AG10803 (cell line): ENCODE results near the gene TEX19.
"Not testable (repeated sequence)": the region's sequence is repeated elsewhere in the genome, so short reads cannot be mapped to it uniquely, and the experiment has no call there.

Experiments
- DNase-seq: peaks from one replicate; pipeline ENCODE4 v3.0.0; 2010; ENCODE audit warnings: low read depth
- H3K4me3 ChIP-seq: 2 replicates; pipeline ENCODE4 v1.5.1; 2011; ENCODE audit warnings: mild to moderate bottlenecking, low read length, control low read depth
- TF ChIP-seq, protein P1 (sequence below): conservative IDR thresholded peaks from 2 replicates; pipeline ENCODE4 v1.5.1; 2011; ENCODE audit warnings: mild to moderate bottlenecking, low read length, control low read depth, inconsistent platforms

Gene TEX19

DNA sequence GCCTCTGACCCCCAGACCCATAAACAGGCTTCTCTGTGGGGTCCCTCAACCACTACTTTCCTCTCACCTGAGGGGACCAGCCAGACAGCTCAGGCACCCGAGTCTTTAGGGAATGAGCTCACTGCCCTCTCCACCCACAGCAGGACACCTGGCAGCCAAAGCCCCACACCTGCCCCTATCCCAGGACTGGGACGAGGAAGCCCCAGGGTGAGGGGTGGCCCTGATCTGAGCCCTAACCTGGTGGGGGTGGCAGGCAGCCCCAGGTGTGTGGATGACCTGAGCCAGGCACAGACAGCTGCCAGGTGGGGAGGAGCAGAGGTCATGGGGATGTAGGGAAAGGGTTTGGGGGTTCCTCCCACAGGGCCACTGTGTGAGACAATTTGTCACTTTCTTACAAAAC is 1.7 kb upstream of the TEX19 start:
- TF ChIP-seq, protein P1, sequence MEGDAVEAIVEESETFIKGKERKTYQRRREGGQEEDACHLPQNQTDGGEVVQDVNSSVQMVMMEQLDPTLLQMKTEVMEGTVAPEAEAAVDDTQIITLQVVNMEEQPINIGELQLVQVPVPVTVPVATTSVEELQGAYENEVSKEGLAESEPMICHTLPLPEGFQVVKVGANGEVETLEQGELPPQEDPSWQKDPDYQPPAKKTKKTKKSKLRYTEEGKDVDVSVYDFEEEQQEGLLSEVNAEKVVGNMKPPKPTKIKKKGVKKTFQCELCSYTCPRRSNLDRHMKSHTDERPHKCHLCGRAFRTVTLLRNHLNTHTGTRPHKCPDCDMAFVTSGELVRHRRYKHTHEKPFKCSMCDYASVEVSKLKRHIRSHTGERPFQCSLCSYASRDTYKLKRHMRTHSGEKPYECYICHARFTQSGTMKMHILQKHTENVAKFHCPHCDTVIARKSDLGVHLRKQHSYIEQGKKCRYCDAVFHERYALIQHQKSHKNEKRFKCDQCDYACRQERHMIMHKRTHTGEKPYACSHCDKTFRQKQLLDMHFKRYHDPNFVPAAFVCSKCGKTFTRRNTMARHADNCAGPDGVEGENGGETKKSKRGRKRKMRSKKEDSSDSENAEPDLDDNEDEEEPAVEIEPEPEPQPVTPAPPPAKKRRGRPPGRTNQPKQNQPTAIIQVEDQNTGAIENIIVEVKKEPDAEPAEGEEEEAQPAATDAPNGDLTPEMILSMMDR = no peak
- no peak overlapping the region for H3K4me3 ChIP-seq
- DNase-seq = no peak

DNA sequence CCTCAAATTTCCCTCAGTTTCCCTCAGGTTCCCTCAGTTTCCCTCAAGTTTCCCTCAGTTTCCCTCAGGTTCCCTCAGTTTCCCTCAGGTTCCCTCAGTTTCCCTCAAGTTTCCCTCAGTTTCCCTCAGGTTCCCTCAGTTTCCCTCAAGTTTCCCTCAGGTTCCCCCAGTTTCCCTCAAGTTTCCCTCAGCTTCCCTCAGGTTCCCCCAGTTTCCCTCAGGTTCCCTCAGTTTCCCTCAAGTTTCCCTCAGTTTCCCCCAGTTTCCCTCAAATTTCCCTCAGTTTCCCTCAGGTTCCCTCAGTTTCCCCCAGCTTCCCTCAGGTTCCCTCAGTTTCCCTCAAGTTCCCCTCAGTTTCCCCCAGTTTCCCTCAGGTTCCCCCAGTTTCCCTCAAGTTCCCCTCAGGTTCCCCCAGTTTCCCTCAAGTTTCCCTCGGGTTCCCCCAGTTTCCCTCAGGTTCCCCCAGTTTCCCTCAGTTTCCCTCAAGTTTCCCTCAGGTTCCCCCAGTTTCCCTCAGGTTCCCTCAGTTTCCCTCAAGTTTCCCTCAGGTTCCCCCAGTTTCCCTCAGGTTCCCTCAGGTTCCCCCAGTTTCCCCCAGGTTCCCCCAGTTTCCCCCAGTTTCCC is 516 bp downstream of the TEX19 start:
- not testable (repeated sequence) for H3K4me3 ChIP-seq, DNase-seq

DNA sequence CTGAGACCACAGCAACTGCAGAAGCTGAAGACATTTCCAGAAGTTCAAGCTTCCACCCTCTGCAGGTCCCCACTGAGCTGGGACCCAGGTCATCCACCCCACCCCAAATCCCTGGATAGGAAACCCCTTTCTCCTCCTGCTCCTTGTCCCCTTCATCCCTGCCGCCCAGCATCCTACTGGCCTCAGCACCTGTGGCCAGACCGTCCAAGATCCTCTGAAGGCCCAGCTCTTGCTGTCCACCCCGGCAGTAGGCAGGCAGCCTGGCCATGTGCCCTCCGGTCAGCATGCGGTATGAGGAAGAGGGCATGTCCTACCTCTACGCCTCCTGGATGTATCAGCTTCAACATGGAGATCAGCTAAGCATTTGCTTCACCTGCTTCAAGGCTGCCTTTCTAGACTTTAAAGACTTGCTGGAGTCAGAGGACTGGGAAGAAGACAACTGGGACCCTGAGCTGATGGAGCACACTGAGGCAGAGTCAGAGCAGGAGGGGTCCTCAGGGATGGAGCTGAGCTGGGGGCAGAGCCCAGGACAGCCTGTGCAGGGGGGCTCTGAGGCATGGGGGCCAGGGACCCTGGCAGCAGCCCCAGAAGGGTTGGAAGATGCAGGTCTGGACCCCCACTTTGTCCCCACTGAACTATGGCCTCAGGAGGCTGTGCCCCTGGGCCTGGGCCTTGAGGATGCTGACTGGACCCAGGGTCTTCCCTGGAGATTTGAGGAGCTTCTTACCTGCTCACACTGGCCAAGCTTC is 3.0 kb downstream of the TEX19 start:
- TF ChIP-seq, protein P1 = no peak
- no peak for DNase-seq
- no peak overlapping the region for H3K4me3 ChIP-seq

DNA sequence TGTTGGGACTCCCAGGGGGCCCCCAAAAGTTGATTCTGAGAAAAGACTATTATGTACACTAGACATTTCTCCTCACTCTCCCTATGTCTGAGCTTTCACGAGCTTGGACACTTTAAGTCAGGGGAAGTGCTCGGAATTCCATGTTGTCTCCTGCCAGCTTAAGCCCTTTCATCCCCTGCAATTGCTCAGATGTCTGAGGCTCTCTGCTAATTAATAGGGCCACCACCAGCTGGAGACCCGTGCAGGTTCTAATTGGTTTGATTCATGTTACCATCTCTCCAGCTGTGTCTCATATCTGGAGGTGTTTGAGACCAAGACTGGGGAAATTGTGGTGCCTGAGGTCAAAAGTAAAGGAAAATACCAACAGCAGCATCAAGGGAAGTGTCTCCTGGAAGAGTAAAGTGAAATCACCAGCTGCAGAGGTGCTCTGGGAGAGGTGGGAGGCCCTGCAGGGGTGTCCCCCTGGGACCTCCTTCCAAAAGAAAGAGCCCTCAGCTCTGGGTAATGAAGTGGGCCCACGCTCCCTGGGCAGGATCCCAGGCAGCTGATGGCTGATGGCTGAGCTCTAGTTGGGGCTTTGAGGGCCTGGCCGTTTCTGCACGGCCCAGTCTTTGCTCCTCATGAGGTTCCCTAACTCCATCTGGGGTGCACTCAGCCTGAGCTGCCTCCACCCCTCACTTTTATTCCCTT is 6.7 kb downstream of the TEX19 start:
- H3K4me3 ChIP-seq = no peak overlapping the region
- DNase-seq = no peak
- TF ChIP-seq, protein P1 = no peak

DNA sequence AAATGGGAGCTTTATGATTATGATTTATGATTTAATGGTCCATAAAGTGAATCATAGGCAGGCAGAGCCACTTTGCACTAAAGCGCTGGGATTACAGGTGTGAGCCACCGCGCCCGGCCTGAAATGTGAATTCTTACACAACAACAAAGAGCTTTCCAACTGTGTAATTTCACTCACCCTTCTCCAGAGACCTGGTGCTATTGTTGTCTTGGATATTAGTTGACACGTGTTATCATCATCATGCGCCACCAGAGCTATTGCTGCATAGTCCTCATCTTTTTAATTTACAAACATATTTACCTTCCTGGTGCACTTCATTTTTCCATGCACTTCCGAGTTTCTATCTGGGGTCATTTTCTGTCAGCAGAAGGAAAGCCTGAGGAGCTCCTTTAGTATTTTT is 7.7 kb downstream of the TEX19 start:
- no peak for DNase-seq
- TF ChIP-seq, protein P1 = no peak
- H3K4me3 ChIP-seq = no peak overlapping the region

DNA sequence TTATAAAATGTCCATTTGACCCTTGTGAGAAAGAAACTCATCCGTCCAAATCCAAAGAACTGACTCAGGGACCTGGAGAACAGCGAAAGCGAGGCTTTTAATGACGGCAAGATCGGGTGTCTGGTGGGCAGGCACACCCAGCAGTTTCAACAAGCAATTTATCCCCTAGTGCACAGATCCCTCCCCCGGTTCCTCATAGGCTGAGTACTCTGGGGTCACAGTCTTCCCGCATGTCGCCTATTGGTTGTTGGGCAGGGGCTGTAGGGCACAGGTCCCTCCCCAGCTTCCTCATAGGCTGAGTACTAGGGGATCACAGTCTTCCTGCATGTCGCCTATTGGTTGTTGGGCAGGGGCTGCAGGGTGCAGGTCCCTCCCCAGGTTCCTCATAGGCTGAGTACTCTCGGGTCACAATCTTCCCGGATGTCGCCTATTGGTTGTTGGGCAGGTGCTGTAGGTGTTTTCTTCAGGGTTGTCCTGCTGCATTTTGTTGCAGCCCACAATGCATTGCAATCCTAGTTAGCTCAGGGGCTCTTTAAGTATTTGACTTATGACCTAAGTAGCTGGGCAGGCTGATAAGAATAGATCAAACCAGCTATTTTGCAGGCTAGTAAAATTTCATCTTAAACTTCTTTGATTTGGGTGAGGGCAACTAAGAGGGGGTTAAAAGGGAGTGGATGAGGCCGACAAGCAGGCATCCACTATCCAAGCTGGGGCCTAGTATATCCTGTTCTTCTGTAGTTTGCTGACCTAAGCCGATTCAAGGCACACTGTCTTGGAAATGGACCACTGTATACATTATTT is 8.9 kb downstream of the TEX19 start:
- TF ChIP-seq, protein P1 = no peak
- no peak overlapping the region for H3K4me3 ChIP-seq
- DNase-seq = no peak

DNA sequence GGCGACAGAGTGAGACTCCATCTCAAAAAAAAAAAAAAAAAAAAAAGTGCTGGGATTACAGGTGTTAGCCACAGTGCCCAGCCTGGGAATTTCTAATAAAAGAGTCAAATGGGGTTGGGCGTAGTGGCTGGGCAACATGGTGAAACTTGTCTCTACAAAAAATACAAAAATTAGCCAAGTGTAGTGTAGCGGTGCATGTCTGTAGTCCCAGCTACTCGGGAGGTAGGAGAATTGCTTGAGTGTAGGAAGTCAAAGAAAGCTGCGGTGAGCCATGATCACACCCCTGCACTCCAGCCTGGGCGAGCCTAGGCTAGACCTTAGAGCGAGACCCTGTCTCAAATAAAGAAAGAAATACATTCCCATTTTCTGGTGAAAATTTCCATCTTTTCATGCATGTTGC is 10.2 kb downstream of the TEX19 start:
- TF ChIP-seq, protein P1 = no peak
- no peak overlapping the region for H3K4me3 ChIP-seq
- no peak for DNase-seq
